ENCODE results near the gene ATG9B. TPM values are rescaled to one million over a fixed set of nuclear protein-coding genes. Genes with fewer than 3 reads are reported as not detected.
A peak's percentile ranks its signal among the peaks of the same experiment; 100 is the strongest.

ATG9B gene
- total RNA-seq, 3 donors from 2014 or later (not counting 1 experiment from before 2014, with no cell fraction given): 4.4 to 4.6 (median 4.5) TPM

GRCh38 chr7:151010037-151010306, 14.3 kb downstream of the ATG9B start:
- Mint-ChIP-seq H3K36me3 (no peaks in the 10 kb centered on the region), H3K4me3 (peak overlapping the region; percentile 77), H3K9me3 (no peaks in the 10 kb centered on the region), H3K27me3 (ENCODE audit: low read depth in 2 of 2) (peaks cover 0 to 4% of the 10 kb centered on the region in 2 donors), H3K27ac (peak overlapping the region; percentile 94 to 95), H3K4me1 (peaks cover 54 to 71% of the 10 kb centered on the region in 2 donors)
- peak overlapping the region; percentile 67 for H3K27ac ChIP-seq (ENCODE audit: low read length)
- H3K4me1 ChIP-seq (ENCODE audit: control insufficient read depth, insufficient read depth, low read length): peaks cover 85% of the 10 kb centered on the region
- H3K27me3 ChIP-seq (ENCODE audit: control insufficient read depth, insufficient read depth, low read length): no peaks in the 10 kb centered on the region
- ATAC-seq (no peak), DNase-seq (no peak)
- intact Hi-C loops (cut with micrococcal nuclease): loop anchor here (5.0 to 10.0 kb wide), 2 partner anchors 33 to 345 kb away; partner anchors contain the start of gene KCNH2
- H3K9me3 ChIP-seq (ENCODE audit: control insufficient read depth, insufficient read depth, low read length): no peaks in the 10 kb centered on the region
- TF ChIP-seq CTCF (IDR thresholded peaks at IDR 0.05): no peak
- no peak overlapping the region for H3K4me3 ChIP-seq (ENCODE audit: low read length)
- 64% methylated on average over 7 of the region's 7 CpGs for WGBS (ENCODE audit: insufficient coverage)
- no peaks in the 10 kb centered on the region for H3K36me3 ChIP-seq (ENCODE audit: control insufficient read depth, insufficient read depth, low read length)

- ATAC-seq (no peak), DNase-seq (no peak)
- Histone ChIP-seq H3K4me3 (ENCODE audit: low read length) (no peak overlapping the region), H3K27me3 (ENCODE audit: control insufficient read depth, insufficient read depth, low read length) (no peaks in the 10 kb centered on the region), H3K4me1 (ENCODE audit: control insufficient read depth, insufficient read depth, low read length) (peaks cover 80% of the 10 kb centered on the region), H3K36me3 (ENCODE audit: control insufficient read depth, insufficient read depth, low read length) (no peaks in the 10 kb centered on the region), H3K27ac (ENCODE audit: low read length) (peak overlapping the region; percentile 67), H3K9me3 (ENCODE audit: control insufficient read depth, insufficient read depth, low read length) (no peaks in the 10 kb centered on the region)
- Mint-ChIP-seq H3K27me3 (ENCODE audit: low read depth in 2 of 2) (peaks cover 0 to 6% of the 10 kb centered on the region in 2 donors), H3K36me3 (no peaks in the 10 kb centered on the region), H3K4me3 (no peak overlapping the region), H3K27ac (peak overlapping the region; percentile 94 to 95), H3K4me1 (peaks cover 52 to 67% of the 10 kb centered on the region in 2 donors), H3K9me3 (no peaks in the 10 kb centered on the region)
- no peak for TF ChIP-seq CTCF (IDR thresholded peaks at IDR 0.05)
- intact Hi-C loops (cut with micrococcal nuclease): loop anchor here (5.0 to 10.0 kb wide), 2 partner anchors 32 to 345 kb away; partner anchors contain the start of gene KCNH2
- WGBS (ENCODE audit: insufficient coverage): 84% methylated on average over 21 of the region's 22 CpGs
Measured at GRCh38 chr7:151009327-151010036, 14.8 kb downstream of the ATG9B start.

- 71% methylated on average over 40 of the region's 40 CpGs for WGBS (ENCODE audit: insufficient coverage)
- H3K36me3 ChIP-seq (ENCODE audit: control insufficient read depth, insufficient read depth, low read length): no peaks in the 10 kb centered on the region
Measured at GRCh38 chr7:151008511-151009323, 15.6 kb downstream of the ATG9B start.

More at GRCh38 chr7:151008511-151009323, 15.6 kb downstream of the ATG9B start:
- H3K4me3 Mint-ChIP-seq: peak overlapping the region; percentile 74
- Histone ChIP-seq H3K9me3 (ENCODE audit: control insufficient read depth, insufficient read depth, low read length) (no peaks in the 10 kb centered on the region), H3K4me3 (ENCODE audit: low read length) (no peak overlapping the region), H3K27me3 (ENCODE audit: control insufficient read depth, insufficient read depth, low read length) (no peaks in the 10 kb centered on the region), H3K27ac (ENCODE audit: low read length) (peak overlapping the region; percentile 14), H3K4me1 (ENCODE audit: control insufficient read depth, insufficient read depth, low read length) (peaks cover 73% of the 10 kb centered on the region)
- H3K27me3 Mint-ChIP-seq (ENCODE audit: low read depth in 2 of 2): peaks cover 0 to 8% of the 10 kb centered on the region in 2 donors
- intact Hi-C loops (cut with micrococcal nuclease): no loop called here
- no peaks in the 10 kb centered on the region for H3K36me3 Mint-ChIP-seq
- H3K9me3 Mint-ChIP-seq: no peaks in the 10 kb centered on the region
- DNase-seq (peak; percentile 77 to 87), ATAC-seq (peak; percentile 32 to 57 (median 49))
- H3K27ac Mint-ChIP-seq: peak overlapping the region; percentile 76 to 85
- H3K4me1 Mint-ChIP-seq: peaks cover 46 to 60% of the 10 kb centered on the region in 2 donors
- peak; percentile 72 for TF ChIP-seq CTCF (IDR thresholded peaks at IDR 0.05)
